ENCODE measurements around the gene SMAD6. TPM values are rescaled to one million over a fixed set of nuclear protein-coding genes. Genes with fewer than 3 reads are reported as not detected.

SMAD6 gene
- total RNA-seq, 1 donor: 31.8 TPM

DNA sequence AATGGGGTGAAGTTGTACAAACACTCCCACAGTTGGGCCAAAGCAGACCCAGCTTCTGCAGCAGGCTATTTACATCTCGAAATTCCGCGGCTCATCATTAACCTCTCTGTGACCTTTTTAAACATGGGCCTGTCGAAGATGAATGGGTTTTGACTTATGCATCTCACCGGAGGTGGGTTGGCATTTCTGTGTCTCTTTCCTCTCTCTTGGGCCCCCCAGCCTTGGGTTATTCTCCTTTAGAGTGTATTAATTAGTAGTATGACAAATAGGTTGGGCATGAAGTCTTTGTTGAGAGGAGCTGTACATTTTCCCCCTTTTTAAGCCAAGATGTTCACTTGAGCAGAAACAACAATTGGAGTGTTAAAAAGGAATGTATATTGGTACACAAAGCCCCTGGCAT, 9.8 kb downstream of the SMAD6 start:
- H3K36me3 ChIP-seq (ENCODE audit: insufficient read depth, low read length): peaks cover 50% of the 10 kb centered on the region
- TF ChIP-seq, protein P1, sequence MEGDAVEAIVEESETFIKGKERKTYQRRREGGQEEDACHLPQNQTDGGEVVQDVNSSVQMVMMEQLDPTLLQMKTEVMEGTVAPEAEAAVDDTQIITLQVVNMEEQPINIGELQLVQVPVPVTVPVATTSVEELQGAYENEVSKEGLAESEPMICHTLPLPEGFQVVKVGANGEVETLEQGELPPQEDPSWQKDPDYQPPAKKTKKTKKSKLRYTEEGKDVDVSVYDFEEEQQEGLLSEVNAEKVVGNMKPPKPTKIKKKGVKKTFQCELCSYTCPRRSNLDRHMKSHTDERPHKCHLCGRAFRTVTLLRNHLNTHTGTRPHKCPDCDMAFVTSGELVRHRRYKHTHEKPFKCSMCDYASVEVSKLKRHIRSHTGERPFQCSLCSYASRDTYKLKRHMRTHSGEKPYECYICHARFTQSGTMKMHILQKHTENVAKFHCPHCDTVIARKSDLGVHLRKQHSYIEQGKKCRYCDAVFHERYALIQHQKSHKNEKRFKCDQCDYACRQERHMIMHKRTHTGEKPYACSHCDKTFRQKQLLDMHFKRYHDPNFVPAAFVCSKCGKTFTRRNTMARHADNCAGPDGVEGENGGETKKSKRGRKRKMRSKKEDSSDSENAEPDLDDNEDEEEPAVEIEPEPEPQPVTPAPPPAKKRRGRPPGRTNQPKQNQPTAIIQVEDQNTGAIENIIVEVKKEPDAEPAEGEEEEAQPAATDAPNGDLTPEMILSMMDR (IDR thresholded peaks at IDR 0.05; ENCODE audit: extremely low read depth, low read depth, low read length): no peak
- H3K9me3 ChIP-seq (ENCODE audit: low read depth, low read length): no peaks in the 10 kb centered on the region
- peaks cover 87% of the 10 kb centered on the region for H3K79me2 ChIP-seq (ENCODE audit: insufficient read depth, low read length)
- H3K4me1 ChIP-seq (ENCODE audit: insufficient read depth, low read length): peaks cover 73% of the 10 kb centered on the region
- peak overlapping the region; percentile 79 for H3K27ac ChIP-seq (ENCODE audit: low read depth, low read length)
- H3K4me3 ChIP-seq (ENCODE audit: insufficient read depth, low read length): no peak overlapping the region
- DNase-seq (ENCODE audit: insufficient read length, low spot score, missing footprints): no peak
- H2AFZ ChIP-seq (ENCODE audit: low read length): no peak overlapping the region
- no peaks in the 10 kb centered on the region for H3K27me3 ChIP-seq (ENCODE audit: insufficient read depth, low read length)
- no peak overlapping the region for H3K4me2 ChIP-seq (ENCODE audit: insufficient read depth, low read length)
- peaks cover 9% of the 10 kb centered on the region for H4K20me1 ChIP-seq (ENCODE audit: insufficient read depth, low read length)

DNA sequence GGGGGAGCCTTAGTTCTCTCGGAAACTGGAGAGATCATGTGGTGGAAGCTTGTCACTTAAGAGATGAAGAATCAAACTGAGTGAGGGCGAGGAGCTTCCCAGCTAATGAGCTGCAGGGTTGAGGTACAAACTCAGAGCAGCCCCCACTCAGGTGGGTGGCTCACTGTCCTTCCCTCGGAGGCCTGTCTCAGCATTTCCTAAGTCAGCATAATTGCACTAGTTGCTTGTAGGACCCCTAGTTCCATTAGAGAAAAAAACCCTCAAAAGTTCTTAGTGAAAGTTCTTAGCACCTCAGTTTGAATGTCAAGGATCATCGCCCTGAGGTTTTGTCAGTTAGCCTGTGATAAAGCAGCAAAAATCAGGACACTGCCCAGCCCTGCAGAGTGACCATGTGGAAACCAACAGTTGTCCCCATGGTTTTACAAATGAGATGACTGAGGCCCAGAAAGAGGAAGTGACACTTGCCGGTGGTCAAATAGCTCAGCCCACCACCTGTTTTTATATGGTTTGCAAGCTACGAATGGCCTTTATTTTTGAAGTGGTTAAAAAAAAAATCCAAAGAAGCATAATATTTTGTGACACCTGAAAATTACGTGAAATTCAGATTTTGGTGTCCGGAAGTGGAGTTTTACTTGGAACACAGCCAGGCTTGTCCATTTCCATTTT, 11.9 kb downstream of the SMAD6 start:
- Histone ChIP-seq H3K9me3 (ENCODE audit: low read depth, low read length) (no peaks in the 10 kb centered on the region), H3K4me3 (ENCODE audit: insufficient read depth, low read length) (no peak overlapping the region), H3K4me1 (ENCODE audit: insufficient read depth, low read length) (peaks cover 70% of the 10 kb centered on the region), H3K27ac (ENCODE audit: low read depth, low read length) (peak overlapping the region; percentile 49), H2AFZ (ENCODE audit: low read length) (no peak overlapping the region), H3K27me3 (ENCODE audit: insufficient read depth, low read length) (no peaks in the 10 kb centered on the region), H3K79me2 (ENCODE audit: insufficient read depth, low read length) (peaks cover 88% of the 10 kb centered on the region), H3K4me2 (ENCODE audit: insufficient read depth, low read length) (peak overlapping the region; percentile 16), H4K20me1 (ENCODE audit: insufficient read depth, low read length) (peaks cover 5% of the 10 kb centered on the region), H3K36me3 (ENCODE audit: insufficient read depth, low read length) (peaks cover 63% of the 10 kb centered on the region)
- TF ChIP-seq, protein P1 (IDR thresholded peaks at IDR 0.05; ENCODE audit: extremely low read depth, low read depth, low read length): no peak
- DNase-seq (ENCODE audit: insufficient read length, low spot score, missing footprints): no peak

DNA sequence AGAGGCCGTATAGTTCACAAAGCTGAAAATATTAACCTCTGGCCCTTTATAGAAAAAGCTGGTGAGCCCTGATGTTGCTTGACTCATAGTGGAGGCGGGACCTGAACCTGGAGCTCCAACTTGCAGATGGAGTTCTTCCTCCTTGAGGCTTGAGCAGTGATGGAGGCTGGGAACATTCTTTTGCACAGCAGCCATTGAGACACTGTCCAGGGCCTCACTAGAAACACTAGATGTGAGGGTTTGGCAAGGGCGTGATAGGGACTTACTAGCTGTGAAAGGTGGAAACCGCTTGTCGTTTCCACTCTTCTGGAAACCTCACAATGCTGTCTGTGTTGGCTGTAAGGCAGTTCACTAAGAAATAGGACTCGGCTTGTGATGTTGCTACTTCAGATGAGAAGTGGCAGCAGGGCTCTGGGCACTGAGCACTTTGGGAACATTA, 12.5 kb downstream of the SMAD6 start:
- Histone ChIP-seq H3K4me1 (ENCODE audit: insufficient read depth, low read length) (peaks cover 75% of the 10 kb centered on the region), H3K27ac (ENCODE audit: low read depth, low read length) (peak overlapping the region; percentile 49), H3K36me3 (ENCODE audit: insufficient read depth, low read length) (peaks cover 59% of the 10 kb centered on the region), H2AFZ (ENCODE audit: low read length) (no peak overlapping the region), H3K4me3 (ENCODE audit: insufficient read depth, low read length) (no peak overlapping the region), H3K27me3 (ENCODE audit: insufficient read depth, low read length) (no peaks in the 10 kb centered on the region), H3K79me2 (ENCODE audit: insufficient read depth, low read length) (peaks cover 88% of the 10 kb centered on the region), H3K4me2 (ENCODE audit: insufficient read depth, low read length) (peak overlapping the region; percentile 24), H4K20me1 (ENCODE audit: insufficient read depth, low read length) (peaks cover 5% of the 10 kb centered on the region), H3K9me3 (ENCODE audit: low read depth, low read length) (no peaks in the 10 kb centered on the region)
- TF ChIP-seq, protein P1 (IDR thresholded peaks at IDR 0.05; ENCODE audit: extremely low read depth, low read depth, low read length): no peak
- peak; percentile 86 for DNase-seq (ENCODE audit: insufficient read length, low spot score, missing footprints)

DNA sequence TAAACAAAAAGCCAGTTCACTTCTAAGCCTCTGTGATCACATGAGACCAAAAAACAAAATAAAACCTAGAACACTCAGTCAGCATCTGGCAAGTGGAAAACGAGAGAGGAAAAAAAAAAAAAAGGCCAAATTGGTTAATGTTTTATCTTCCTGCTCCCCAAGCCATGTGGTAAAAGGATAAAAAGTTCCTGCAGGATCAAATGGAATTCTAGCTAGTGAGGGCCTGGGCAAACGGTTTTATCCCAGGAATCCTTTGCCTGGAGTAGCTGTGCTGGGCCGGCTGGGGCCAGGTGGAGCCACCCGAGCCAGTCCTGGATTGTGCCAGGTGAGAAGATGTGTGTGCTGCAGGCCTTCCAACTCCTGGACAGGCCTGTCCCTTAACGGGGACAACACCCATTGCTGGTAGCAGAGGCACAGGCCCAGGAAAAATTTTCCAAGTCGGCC, 13.2 kb downstream of the SMAD6 start:
- H2AFZ ChIP-seq (ENCODE audit: low read length): no peak overlapping the region
- H3K79me2 ChIP-seq (ENCODE audit: insufficient read depth, low read length): peaks cover 85% of the 10 kb centered on the region
- TF ChIP-seq, protein P1 (IDR thresholded peaks at IDR 0.05; ENCODE audit: extremely low read depth, low read depth, low read length): no peak
- peaks cover 59% of the 10 kb centered on the region for H3K36me3 ChIP-seq (ENCODE audit: insufficient read depth, low read length)
- no peak overlapping the region for H3K4me2 ChIP-seq (ENCODE audit: insufficient read depth, low read length)
- no peak for DNase-seq (ENCODE audit: insufficient read length, low spot score, missing footprints)
- H3K9me3 ChIP-seq (ENCODE audit: low read depth, low read length): no peaks in the 10 kb centered on the region
- H3K27ac ChIP-seq (ENCODE audit: low read depth, low read length): peak overlapping the region; percentile 49
- H3K27me3 ChIP-seq (ENCODE audit: insufficient read depth, low read length): no peaks in the 10 kb centered on the region
- H3K4me3 ChIP-seq (ENCODE audit: insufficient read depth, low read length): no peak overlapping the region
- peaks cover 5% of the 10 kb centered on the region for H4K20me1 ChIP-seq (ENCODE audit: insufficient read depth, low read length)
- H3K4me1 ChIP-seq (ENCODE audit: insufficient read depth, low read length): peaks cover 80% of the 10 kb centered on the region

Measured in osteoblast (primary cell).